Liver (tissue), 2 donors: ENCODE measurements around the gene PCNA.

Source experiments
- CTCF ChIP-seq: fragments of 150-350 bp; IDR thresholded peaks from 2 replicates; pipeline ENCODE4 v1.5.1; 2017; ENCODE audit warnings: improper control_type of control experiment, low read depth, low read length; ENCODE audit not compliant: missing input control
- YY1 ChIP-seq: IDR thresholded peaks from 2 replicates; pipeline ENCODE4 v1.6.1; 2016; ENCODE audit warnings: antibody characterized with exemption, mild to moderate bottlenecking
- TF ChIP-seq, protein P1 (sequence below): IDR thresholded peaks from 2 replicates; pipeline ENCODE4 v1.6.1; 2016; ENCODE audit warnings: antibody characterized with exemption
- donor health status: healthy.

GRCh38 chr20:5114403-5114802 lies 5.4 kb downstream of the PCNA start:
- TF ChIP-seq YY1 (no peak), CTCF (no peak)
- TF ChIP-seq, protein P1, sequence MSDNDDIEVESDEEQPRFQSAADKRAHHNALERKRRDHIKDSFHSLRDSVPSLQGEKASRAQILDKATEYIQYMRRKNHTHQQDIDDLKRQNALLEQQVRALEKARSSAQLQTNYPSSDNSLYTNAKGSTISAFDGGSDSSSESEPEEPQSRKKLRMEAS = no peak
